NB4 (cell line): ENCODE data around the gene PARP1.

Source experiments
- DNase-seq: peaks from one replicate; pipeline ENCODE4 v3.0.0; 2010; ENCODE audit warnings: low read depth
- H3K4me3 ChIP-seq: one replicate; pipeline ENCODE4 v1.5.1; 2011; ENCODE audit warnings: mild to moderate bottlenecking, low read depth, low read length, moderate library complexity
- CTCF ChIP-seq: IDR thresholded peaks from one replicate; pipeline ENCODE4 v1.5.1; 2012; ENCODE audit warnings: low read depth, low read length
- MYC ChIP-seq: IDR thresholded peaks from 2 replicates; pipeline ENCODE4 v1.6.1; 2011; ENCODE audit warnings: low read depth, low read length
- POLR2A ChIP-seq: IDR thresholded peaks from 2 replicates; pipeline ENCODE4 v1.6.1; 2011; ENCODE audit warnings: mild to moderate bottlenecking; ENCODE audit not compliant: insufficient read length; ENCODE audit errors: extremely low read depth
- TF ChIP-seq, protein P1 (sequence below): IDR thresholded peaks from 2 replicates; pipeline ENCODE4 v1.6.1; 2011; ENCODE audit warnings: low read depth, low read length

PARP1 gene

DNA sequence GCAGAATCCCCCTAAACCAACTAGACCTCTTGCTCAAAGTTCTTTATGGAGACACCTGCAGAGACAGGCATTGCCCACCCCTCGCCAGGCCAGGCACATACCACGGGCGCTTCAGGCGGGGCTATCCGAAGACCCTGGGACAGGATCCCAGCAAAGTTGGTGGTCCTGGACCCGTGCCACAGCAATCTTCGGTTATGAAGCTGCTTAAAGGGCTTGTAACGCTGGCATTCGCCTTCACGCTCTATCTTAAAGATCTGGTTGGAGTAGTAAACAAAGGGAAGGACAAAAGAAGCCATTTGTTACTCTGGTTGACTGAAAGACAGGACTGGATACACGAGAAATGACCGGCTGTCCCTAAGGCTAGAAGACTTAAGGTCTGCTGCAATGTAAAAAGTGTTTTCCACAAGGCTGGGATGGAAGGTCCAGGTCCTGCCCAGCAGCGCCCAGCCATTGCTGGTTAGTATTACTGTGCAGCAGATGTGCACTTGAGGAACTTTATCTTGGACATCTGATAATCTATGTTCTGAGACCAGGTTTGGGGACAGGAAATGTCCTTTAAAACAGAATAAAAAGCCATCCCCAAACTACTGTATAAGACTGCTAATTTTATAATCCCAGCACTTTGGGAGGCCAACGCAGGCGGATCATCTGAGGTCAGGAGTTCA is 42.9 kb downstream of the PARP1 start:
- DNase-seq = no peak
- no peak overlapping the region for H3K4me3 ChIP-seq
- TF ChIP-seq POLR2A (no peak), MYC (no peak), CTCF (no peak)
- TF ChIP-seq, protein P1, sequence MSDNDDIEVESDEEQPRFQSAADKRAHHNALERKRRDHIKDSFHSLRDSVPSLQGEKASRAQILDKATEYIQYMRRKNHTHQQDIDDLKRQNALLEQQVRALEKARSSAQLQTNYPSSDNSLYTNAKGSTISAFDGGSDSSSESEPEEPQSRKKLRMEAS = no peak

DNA sequence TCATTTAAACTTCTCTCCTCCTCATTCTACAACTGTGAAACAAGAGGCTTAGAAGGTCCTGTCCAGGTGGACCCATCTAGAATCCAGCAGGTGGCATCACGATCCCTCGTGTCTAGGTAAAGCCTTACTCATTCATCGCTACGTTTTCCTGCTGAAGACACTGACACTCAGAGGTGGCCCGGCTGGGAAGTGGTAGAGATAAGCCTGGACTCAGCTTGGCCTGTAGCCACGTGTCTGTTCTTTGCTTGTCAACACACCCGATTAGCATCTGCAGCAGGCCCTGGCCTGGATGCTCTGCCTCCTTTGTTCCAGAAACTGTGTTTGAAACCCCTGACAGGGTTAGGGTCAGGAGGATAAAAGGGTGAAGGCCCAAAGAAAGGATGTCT is 43.4 kb downstream of the PARP1 start:
- H3K4me3 ChIP-seq = no peak overlapping the region
- DNase-seq = no peak
- TF ChIP-seq, protein P1 = no peak
- TF ChIP-seq POLR2A (no peak), MYC (no peak), CTCF (no peak)

- DNase-seq = no peak
- H3K4me3 ChIP-seq = no peak overlapping the region
- TF ChIP-seq, protein P1 = no peak
- TF ChIP-seq POLR2A (no peak), CTCF (no peak), MYC (no peak)
These were observed 43.9 kb downstream of the PARP1 start for GRCh38 chr1:226363801-226364513.

DNA sequence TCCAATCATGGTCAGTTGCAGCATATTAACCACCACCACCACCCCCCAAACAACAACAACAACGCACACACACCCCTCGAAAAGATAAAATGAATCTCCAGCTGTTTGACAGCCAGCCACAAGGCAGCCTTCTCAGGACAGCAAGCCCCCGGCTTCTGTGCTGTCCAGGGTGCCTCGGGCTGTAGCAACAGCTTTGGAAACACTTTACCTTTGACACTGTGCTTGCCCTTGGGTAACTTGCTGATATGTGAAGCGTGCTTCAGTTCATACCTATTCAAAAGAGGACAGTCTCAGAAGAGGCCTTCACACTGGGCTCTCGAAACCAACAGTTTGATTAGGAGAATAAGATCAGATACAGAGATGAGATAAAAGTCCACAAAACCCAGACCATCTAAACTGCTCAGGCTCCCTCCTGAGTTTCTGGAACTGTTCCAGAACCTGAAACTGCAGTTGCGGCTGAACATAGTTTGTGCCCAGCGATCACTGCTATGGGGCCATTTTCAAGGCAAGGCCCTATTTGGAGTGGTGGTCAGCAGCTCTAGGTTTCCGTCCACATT is 44.9 kb downstream of the PARP1 start:
- no peak for DNase-seq
- H3K4me3 ChIP-seq = no peak overlapping the region
- TF ChIP-seq, protein P1 = no peak
- TF ChIP-seq MYC = no peak
- TF ChIP-seq CTCF = no peak
- TF ChIP-seq POLR2A = no peak

GRCh38 chr1:226362361-226362760 is 45.5 kb downstream of the PARP1 start:
- H3K4me3 ChIP-seq = no peak overlapping the region
- TF ChIP-seq POLR2A (no peak), MYC (no peak), CTCF (no peak)
- TF ChIP-seq, protein P1 = no peak
- no peak for DNase-seq
